Keratinocyte (primary cell): ENCODE data around the gene MCAM. TPM values are rescaled to one million over a fixed set of nuclear protein-coding genes. Genes with fewer than 3 reads are reported as not detected.

Experiments used
- DNase-seq: peaks from one replicate; pipeline ENCODE4 v3.0.0-alpha.2; 2011; ENCODE audit warnings: low read depth, missing footprints, low spot score
- FAIRE-seq: peaks from 2 replicates; lab custom pipeline; 2011; peaks lifted over from hg19 to GRCh38; lab: Jason Lieb, UNC
- H2AFZ ChIP-seq: 2 replicates; pipeline ENCODE4 v1.6.0; 2012; ENCODE audit warnings: low read length, control low read depth, inconsistent platforms; ENCODE audit not compliant: control insufficient read depth
- H3K27ac ChIP-seq: 2 replicates; pipeline ENCODE4 v1.5.1; 2011; ENCODE audit warnings: low read length; ENCODE audit not compliant: control insufficient read depth, insufficient read depth
- H3K27me3 ChIP-seq: 3 replicates; pipeline ENCODE4 v1.6.0; 2011; ENCODE audit warnings: low read length; ENCODE audit not compliant: control insufficient read depth, insufficient read depth; ENCODE audit errors: extremely low read depth
- H3K36me3 ChIP-seq, 2 experiments: 2 replicates in 1 of 2; 3 replicates in 1 of 2; pipeline ENCODE4 v1.5.1; 2011; ENCODE audit warnings: low read length in 2 of 2, mild to moderate bottlenecking in 1 of 2; ENCODE audit not compliant: control insufficient read depth in 2 of 2, insufficient read depth in 2 of 2; ENCODE audit errors: extremely low read depth in 1 of 2
- H3K4me1 ChIP-seq: 3 replicates; pipeline ENCODE4 v1.5.1; 2011; ENCODE audit warnings: low read length; ENCODE audit not compliant: control insufficient read depth, insufficient read depth; ENCODE audit errors: extremely low read depth
- H3K4me2 ChIP-seq: 3 replicates; pipeline ENCODE4 v1.6.0; 2011; ENCODE audit warnings: low read depth, low read length; ENCODE audit not compliant: control insufficient read depth, insufficient read depth; ENCODE audit errors: extremely low read depth
- H3K4me3 ChIP-seq, 3 experiments: fragments of 200-600 bp in 1 of 3; sonication (generic) in 1 of 3; 2 replicates in 2 of 3; 3 replicates in 1 of 3; pipeline ENCODE4 v1.5.1; 2011 to 2016; ENCODE audit warnings: low read length in 3 of 3, mild to moderate bottlenecking in 3 of 3, control low read depth in 2 of 3, inconsistent platforms in 1 of 3, low read depth in 1 of 3, mixed read lengths in 1 of 3, mixed run types in 1 of 3, moderate library complexity in 1 of 3; ENCODE audit not compliant: control insufficient read depth in 2 of 3, insufficient read depth in 2 of 3; ENCODE audit errors: extremely low read depth in 1 of 3
- H3K79me2 ChIP-seq: 2 replicates; pipeline ENCODE4 v1.6.0; 2012; ENCODE audit warnings: low read length; ENCODE audit not compliant: control insufficient read depth, insufficient read depth
- H3K9ac ChIP-seq: 3 replicates; pipeline ENCODE4 v1.6.0; 2011; ENCODE audit warnings: low read length; ENCODE audit not compliant: control insufficient read depth, insufficient read depth; ENCODE audit errors: extremely low read depth
- H3K9me1 ChIP-seq: 3 replicates; pipeline ENCODE4 v1.6.0; 2011; ENCODE audit warnings: low read length; ENCODE audit not compliant: control insufficient read depth, insufficient read depth; ENCODE audit errors: extremely low read depth
- H3K9me3 ChIP-seq: 2 replicates; pipeline ENCODE4 v1.5.1; 2012; ENCODE audit warnings: low read depth, low read length; ENCODE audit not compliant: control insufficient read depth
- H4K20me1 ChIP-seq: 3 replicates; pipeline ENCODE4 v1.6.0; 2011; ENCODE audit warnings: low read length; ENCODE audit not compliant: control insufficient read depth, insufficient read depth; ENCODE audit errors: extremely low read depth
- EZH2 ChIP-seq: IDR thresholded peaks from one replicate; pipeline ENCODE4 v1.6.1; 2012; ENCODE audit warnings: inconsistent platforms, mild to moderate bottlenecking, low read length, moderate library complexity
- dilution Hi-C: fragments of 300-500 bp; cut with MboI; formaldehyde crosslinking; loops from one replicate; pipeline ENCODE4 v1.7.0; 2020; ENCODE audit warnings: low sequenced_read_pairs; ENCODE audit not compliant: extremely low pct_ligation_motif_present
- polyA plus RNA-seq, 5 experiments: library from polyadenylated mRNA; depleted of rRNA in 3 of 5; stranded (reverse) in 3 of 5; stranded (forward) in 1 of 5; unstranded in 1 of 5; fragments of >200 nt; gene quantifications; 1 replicate in 1 of 5; 2 replicates in 3 of 5; 3 replicates in 1 of 5; pipeline versions ENCODE4 v1.2.1 to v1.2.3, GENCODE V29; 2011 to 2012; ENCODE audit warnings: missing spikeins in 2 of 5, low read depth in 1 of 5, low replicate concordance in 1 of 5
- TF ChIP-seq, protein P1 (sequence below), 3 experiments: IDR thresholded peaks in 1 of 3; conservative IDR thresholded peaks in 1 of 3; optimal IDR thresholded peaks in 1 of 3; 2 replicates in 2 of 3; 3 replicates in 1 of 3; pipeline versions ENCODE3 to v1.5.1; 2011; ENCODE audit warnings: low read length in 3 of 3, mild to moderate bottlenecking in 3 of 3, moderate library complexity in 2 of 3, control low read depth in 1 of 3, inconsistent platforms in 1 of 3; ENCODE audit not compliant: insufficient read depth in 2 of 3; ENCODE audit errors: extremely low read depth in 1 of 3

The MCAM gene
- polyA plus RNA-seq, 1 donor (not counting 4 experiments of a cell fraction or from before 2014, with no cell fraction given) = 8.5 TPM

- Histone ChIP-seq H3K4me1 (peaks cover 43% of the 10 kb centered on the region), H3K79me2 (no peaks in the 10 kb centered on the region), H3K4me2 (peak overlapping the region; percentile 93), H3K36me3 (peaks cover 0 to 2% of the 10 kb centered on the region in 2 experiments), H3K27me3 (peaks cover 6% of the 10 kb centered on the region), H4K20me1 (no peaks in the 10 kb centered on the region), H3K27ac (no peak overlapping the region), H3K9ac (no peak overlapping the region), H3K9me3 (no peaks in the 10 kb centered on the region), H3K4me3 (peak overlapping the region; percentile 34 to 65 (median 64)), H3K9me1 (peaks cover 4% of the 10 kb centered on the region), H2AFZ (peak overlapping the region; percentile 47)
- DNase-seq = no peak
- FAIRE-seq = no peak
- TF ChIP-seq, protein P1, sequence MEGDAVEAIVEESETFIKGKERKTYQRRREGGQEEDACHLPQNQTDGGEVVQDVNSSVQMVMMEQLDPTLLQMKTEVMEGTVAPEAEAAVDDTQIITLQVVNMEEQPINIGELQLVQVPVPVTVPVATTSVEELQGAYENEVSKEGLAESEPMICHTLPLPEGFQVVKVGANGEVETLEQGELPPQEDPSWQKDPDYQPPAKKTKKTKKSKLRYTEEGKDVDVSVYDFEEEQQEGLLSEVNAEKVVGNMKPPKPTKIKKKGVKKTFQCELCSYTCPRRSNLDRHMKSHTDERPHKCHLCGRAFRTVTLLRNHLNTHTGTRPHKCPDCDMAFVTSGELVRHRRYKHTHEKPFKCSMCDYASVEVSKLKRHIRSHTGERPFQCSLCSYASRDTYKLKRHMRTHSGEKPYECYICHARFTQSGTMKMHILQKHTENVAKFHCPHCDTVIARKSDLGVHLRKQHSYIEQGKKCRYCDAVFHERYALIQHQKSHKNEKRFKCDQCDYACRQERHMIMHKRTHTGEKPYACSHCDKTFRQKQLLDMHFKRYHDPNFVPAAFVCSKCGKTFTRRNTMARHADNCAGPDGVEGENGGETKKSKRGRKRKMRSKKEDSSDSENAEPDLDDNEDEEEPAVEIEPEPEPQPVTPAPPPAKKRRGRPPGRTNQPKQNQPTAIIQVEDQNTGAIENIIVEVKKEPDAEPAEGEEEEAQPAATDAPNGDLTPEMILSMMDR (optimal IDR thresholded peaks at IDR 0.05 in 1 of 3, IDR thresholded peaks at IDR 0.05 in 1 of 3, conservative IDR thresholded peaks at IDR 0.05 in 1 of 3; ENCODE audit: extremely low read depth in 1 of 3, insufficient read depth in 2 of 3, low read length in 3 of 3) = peak in 1 of 3 experiments; percentile 16
- no peak for TF ChIP-seq EZH2
- dilution Hi-C loops = no loop called here
Measured at GRCh38 chr11:119315131-119316015, 1.6 kb downstream of the MCAM start.

DNA sequence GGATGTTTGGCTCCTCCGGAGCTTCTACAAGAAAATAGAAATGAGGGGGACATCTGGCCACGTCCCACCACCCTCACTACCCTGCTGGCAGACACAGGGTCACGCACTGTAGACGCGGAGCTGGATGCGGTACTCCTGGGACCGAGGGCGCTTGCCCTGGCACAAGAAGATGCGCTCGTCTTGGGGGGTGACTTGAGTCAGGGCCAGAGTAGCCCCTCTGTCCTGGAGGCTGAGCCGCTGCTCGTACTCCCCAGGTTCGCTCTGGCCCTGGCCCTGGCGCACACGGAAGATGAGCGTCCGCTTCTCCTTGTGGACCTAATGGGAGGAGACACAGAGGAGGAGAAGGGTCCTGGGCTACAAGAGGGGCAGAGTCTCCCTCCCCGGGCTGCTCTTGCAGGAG, 2.2 kb downstream of the MCAM start:
- peaks cover 4% of the 10 kb centered on the region for H3K9me1 ChIP-seq
- DNase-seq (no peak), FAIRE-seq (no peak)
- peaks cover 6% of the 10 kb centered on the region for H3K27me3 ChIP-seq
- H3K4me2 ChIP-seq = no peak overlapping the region
- no peaks in the 10 kb centered on the region for H4K20me1 ChIP-seq
- peaks cover 48% of the 10 kb centered on the region for H3K4me1 ChIP-seq
- peaks cover under 1 to 3% of the 10 kb centered on the region in 2 experiments for H3K36me3 ChIP-seq
- no peak overlapping the region for H3K27ac ChIP-seq
- no peaks in the 10 kb centered on the region for H3K9me3 ChIP-seq
- dilution Hi-C loops = no loop called here
- no peak overlapping the region for H3K4me3 ChIP-seq
- H2AFZ ChIP-seq = no peak overlapping the region
- H3K9ac ChIP-seq = no peak overlapping the region
- H3K79me2 ChIP-seq = no peaks in the 10 kb centered on the region
- no peak for TF ChIP-seq EZH2
- TF ChIP-seq, protein P1 (optimal IDR thresholded peaks at IDR 0.05 in 1 of 3, IDR thresholded peaks at IDR 0.05 in 1 of 3, conservative IDR thresholded peaks at IDR 0.05 in 1 of 3; ENCODE audit: extremely low read depth in 1 of 3, insufficient read depth in 2 of 3, low read length in 3 of 3) = no peak
